Measurements from ENCODE around the gene MYEF2.

MYEF2 gene

DNA sequence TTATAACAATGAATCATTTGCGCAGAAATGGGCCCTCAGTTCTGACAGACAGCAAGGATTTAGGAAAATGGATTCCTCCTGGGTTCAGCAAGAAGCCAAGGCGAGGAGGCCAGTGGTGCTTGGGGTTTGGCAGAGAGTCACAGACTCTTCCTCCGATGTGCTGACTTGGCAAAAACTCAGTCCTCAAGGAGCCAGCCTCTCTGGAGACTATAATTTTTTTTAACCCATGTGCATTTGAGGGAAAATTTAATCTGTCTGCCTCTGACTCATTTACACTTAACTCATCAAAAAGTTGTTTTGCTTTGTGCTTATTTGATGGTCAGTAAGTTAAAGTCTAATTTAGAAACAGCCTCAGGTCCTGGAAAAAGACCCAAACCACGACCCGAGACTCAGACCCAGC, 91.5 kb downstream of the MYEF2 start:
- peak; percentile 38 for DNase-seq (ENCODE audit: low read depth)

DNA sequence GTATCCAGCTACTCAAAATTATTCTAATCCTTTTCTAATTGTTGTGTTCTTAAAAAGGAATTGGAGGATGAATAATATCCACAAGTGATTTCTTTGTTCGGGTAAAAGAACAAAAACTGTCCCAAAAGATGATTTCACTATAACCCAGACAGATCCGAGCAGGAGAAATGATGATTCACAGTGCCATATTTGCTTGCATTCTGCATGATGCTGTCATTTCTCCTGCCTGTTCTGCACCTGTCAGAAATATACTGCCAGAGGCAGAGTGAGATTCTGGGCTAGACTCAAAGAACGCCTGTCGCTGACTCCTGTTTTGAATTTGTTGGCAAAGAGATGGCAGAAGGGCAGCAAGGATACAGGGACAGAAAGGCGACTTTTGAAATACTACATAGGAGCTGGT, 92.0 kb downstream of the MYEF2 start:
- no peak for DNase-seq (ENCODE audit: low read depth)

DNA sequence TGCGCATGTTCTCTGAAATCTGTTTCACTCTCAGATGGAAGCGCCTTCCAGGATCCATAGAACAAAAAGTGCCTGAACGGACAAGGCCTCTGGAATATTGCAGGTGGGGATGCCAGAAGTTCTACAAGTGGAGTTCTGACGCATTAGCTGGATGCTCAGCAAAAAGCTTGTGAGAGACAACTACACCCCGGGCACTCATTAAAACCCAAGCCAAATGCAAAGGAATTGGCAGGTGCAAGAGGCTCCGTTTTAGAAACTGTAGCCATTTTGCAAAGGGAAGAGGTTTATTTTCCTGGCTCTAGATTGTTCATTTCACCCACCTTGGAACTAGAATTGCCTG, 92.5 kb downstream of the MYEF2 start:
- DNase-seq (ENCODE audit: low read depth), result no peak

DNA sequence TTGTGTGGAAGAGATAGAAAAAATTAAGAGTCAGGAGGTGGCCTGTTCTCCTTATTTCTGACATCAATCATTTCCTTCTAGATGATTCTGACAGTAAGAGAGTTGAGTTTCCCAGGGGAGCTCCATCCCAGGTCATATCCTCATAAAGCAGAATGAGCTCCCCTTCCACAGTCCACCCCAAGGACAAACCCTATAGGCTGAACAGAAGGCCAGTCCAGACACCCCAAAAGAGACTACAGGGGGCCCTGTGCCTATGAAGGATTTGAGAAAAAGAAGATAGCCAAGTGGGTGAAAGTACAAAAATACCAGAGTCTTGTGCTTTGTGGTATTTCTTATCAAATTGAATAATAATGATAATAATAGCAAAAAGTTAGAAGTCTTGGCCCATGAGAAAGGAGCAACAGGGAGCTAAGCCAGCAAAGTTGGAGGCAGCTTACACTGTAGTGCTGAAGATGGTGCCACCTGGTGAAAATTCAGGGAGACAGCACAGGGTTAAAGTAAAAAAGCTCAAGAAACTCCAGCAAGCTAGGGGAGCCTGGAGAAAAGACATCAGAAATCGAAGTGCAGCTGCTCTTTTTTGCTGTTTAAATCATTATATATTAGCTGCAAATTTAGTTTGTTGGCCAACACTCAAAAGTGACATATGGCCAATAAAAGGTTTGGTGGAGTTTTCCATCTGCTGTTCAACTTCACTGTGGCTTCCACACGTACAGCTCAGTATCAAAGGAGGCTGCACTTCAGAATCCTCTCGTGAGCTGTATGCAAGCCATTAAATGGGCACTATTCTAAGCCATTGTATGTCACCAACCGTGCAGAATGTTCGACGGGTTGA, 93.1 kb downstream of the MYEF2 start:
- no peak for DNase-seq (ENCODE audit: low read depth)

Data from GM04504 (cell line).